CD4-positive, alpha-beta T cell treated with Interferon gamma for 1 hour (primary cell): ENCODE measurements around the gene OSTF1.
A peak's percentile ranks its signal among the peaks of the same experiment; 100 is the strongest.

ENCODE experiments used
- DNase-seq: peaks from one replicate; pipeline ENCODE4 v3.0.0-alpha.2; 2020

OSTF1 gene

GRCh38 chr9:75085640-75086039 lies 2.7 kb upstream of the OSTF1 start:
- DNase-seq = no peak

- DNase-seq = no peak
These were observed 1.6 kb upstream of the OSTF1 start for GRCh38 chr9:75086541-75087288.

- DNase-seq = peak; percentile 31
These were observed 958 bp upstream of the OSTF1 start for GRCh38 chr9:75087289-75087823.

- peak; percentile 58 for DNase-seq
These were observed 495 bp downstream of the OSTF1 start for GRCh38 chr9:75088646-75089372.

DNA sequence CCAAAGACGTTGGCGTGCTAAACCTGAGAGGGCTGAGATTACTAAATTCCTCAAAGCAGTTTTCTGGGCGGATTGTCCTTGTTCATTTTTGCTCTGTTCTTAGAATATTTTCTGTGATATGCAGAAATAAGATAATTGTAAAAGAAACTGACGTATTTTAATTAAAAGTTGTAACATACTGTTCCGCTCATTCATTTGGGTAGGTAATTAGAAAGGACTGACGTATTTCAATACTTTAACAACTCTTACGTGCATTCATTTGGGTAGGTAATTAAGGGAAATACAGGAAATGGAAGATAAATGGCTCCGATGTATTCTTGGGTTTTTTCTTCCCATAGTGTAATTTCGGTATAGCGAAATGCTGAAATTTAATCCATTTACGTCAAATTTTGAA lies 1.1 kb downstream of the OSTF1 start:
- DNase-seq = no peak

DNA sequence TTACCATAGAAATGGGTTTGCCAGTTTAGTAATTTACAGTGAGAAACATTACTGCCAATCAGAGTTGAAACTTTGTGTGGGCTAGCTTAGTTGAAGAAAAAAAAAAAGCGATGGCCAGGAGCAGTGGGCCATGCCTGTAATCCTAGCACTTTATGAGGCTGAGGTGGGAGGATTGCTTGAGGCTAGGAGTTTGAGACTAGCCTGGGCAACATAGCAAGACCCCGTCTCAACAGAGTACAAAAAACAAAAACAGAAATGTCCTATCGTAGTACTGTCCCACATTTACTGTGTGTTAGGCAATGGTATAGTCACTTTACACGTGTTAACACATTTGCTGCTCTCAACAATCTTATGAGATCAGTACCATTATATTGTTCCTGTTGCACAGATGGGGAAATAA lies 2.3 kb downstream of the OSTF1 start:
- DNase-seq = no peak

DNA sequence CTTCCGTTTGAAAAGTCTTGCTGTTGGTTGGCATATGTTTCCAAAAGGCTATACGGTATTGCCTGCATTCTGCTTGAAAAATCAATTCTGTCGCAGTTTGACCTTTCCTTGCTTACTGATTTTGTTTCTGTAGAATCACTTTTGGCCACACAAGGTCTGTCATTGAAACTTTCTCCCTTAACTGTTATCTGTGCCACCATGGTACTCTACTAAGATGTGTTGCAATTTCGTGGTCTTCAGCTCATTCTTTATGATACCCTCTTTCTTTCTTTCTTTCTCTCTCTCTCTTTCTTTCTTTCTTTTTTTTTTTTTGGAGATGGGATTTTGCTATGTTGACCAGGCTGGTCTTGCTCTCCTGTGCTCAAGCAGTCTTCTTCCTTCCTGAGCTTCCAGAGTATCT lies 4.5 kb downstream of the OSTF1 start:
- DNase-seq = no peak

DNA sequence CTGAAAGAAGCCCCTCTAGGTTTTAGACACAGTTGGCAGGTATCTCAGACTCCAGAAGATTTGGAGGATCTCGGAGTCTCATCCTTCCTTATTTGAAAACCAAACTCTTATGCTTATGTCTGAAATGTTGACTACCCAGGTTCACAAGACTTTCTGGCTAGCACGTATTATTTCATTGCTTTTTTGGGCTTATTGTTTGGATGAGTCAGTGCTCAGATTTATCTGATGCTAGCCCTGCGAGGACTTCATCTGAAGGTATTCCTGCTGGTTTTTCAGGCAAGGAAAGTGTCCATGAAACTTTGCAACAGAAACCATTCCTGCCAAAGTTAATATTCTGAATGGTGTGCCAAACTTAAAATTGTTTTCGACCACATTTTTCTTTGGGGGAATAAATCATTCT lies 8.5 kb downstream of the OSTF1 start:
- no peak for DNase-seq

DNA sequence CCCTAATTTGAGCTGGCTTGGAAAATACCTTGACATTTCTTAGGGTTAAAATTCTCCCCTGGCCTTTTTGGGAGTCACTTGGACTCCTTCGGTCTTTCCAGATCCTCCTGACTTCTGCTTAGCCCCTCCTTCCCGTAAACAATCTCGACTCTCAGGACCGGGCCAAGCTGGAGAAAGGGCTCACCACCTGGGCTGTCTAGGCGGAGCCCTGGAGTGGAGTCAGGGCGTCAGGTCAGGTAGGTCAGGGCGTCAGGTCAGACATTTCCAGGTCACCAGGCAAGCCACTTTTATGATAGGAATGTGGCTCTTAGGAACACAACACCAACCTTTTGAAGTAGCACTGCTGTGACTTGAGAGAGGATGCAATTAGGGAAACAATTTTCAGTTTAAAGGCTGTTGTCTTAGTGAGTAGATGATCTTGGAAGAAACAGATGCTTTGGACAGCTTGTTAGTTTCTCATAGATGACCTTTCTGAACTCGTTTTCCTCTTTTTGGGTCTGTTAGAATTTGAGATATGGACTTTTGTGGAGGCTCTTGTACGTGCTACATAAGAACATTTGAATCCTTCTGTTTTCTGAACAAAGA lies 12.8 kb downstream of the OSTF1 start:
- DNase-seq = no peak

- DNase-seq = no peak
These were observed 14.0 kb downstream of the OSTF1 start for GRCh38 chr9:75102177-75102790.

DNA sequence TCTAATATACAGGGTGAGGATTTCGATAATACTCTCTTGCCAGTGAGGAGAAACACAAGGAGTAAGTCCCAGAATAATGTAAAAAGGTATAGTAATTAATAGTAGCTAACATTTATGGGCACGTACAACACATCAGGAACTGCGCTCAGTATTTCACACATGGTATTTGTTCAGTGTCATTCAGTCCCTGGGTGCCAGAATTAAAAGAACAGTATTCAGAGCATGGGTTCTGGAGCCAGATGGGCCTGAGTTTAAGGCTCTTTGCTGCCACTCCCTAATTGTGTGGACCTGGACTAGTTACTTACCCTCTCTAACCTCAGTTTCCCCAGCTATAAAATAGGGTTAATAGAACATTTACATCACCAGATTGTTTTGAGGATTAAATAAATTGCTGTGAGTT lies 16.3 kb downstream of the OSTF1 start:
- DNase-seq = no peak

DNA sequence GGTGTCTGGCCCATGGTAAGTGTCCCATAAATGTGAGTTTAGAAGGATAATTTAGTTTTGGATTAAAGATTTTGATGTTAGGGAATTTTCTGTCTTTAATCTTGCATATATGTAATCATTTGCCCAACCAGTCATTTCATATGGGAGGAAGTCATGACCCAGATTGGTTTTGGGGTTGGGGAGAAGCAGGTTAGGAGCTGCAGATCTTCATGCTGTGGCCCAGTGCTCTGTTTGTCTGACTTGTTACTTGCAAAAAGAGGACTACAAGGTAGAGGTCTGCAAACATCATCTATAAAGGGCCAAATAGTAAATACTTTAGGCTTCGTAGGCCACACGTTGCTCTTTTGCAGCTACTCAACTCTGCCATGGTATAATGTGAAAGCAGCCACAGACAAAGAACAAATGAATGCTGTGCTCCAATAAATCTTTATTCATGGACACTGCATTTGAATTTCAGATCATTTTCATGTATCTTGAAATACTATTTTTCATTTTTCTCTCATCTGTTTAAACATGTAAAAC lies 16.8 kb downstream of the OSTF1 start:
- DNase-seq = no peak

- no peak for DNase-seq
These were observed 17.5 kb downstream of the OSTF1 start for GRCh38 chr9:75105841-75106240.

DNA sequence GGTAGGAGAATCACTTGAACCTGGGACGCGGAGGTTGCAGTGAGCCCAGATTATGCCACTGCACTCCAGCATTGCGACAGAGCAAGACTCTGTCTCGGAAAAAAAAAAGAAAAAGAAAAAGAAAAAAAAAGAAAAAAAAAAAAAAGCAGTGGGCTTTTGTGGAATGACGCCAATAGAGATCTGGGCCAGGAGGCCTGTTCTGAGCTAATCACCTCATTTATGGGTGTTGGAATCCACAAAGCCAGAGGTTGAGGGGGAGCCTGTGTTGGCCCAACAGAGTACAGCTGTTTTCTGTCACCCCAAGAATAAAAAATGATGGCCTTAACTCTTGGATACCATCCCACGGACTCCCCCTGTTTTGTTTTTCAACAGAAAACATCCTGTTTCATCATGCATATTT lies 18.5 kb downstream of the OSTF1 start:
- no peak for DNase-seq

DNA sequence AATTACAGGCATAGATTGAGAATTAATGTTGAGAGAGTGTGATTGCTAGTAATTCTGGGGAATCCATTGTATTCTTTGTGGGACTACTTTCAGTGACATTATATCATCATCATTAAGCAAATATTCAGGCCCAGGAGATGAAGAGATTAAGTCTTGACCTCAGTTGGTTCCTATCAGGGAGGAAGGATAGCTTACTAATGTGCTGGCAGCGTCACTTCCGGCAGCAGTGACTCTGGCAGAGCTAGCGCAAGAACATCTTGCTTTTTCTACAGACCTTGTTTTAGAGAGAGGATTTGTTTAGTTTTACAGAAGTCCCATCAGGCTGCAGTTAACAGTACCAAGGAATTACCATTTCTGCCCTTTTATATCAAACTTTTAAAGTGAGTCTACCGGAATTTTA lies 20.3 kb downstream of the OSTF1 start:
- peak; percentile 28 for DNase-seq

- no peak for DNase-seq
These were observed 21.0 kb downstream of the OSTF1 start for GRCh38 chr9:75109210-75109839.

DNA sequence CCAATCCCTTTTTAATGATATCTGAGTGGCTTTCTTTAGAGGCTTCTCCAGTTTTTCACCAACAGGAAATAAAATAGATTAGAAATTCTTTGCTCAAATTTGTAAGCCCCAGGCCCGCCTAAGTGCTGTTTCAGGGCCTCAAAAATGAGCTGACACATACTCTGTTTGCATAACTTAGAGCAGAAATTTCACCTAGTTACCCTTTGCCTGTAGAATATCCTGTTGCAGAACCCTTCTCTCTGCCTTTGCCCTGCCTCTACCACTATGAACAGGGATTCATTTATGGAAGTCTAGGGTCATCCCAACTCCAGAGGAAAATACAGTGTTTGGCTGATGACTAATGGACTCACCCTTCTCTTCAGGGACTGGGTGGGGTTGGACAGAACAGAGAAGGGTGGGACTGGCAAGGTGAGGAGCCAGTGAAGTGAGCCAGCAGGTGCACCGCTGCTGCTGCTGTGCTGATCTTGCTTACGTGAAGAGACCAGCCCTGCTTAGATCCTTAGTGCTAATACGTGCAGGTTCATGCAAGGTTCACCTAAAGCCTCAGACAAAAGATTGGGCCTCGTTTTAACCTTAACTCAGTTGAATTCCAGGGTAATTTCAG lies 22.8 kb downstream of the OSTF1 start:
- DNase-seq = no peak

DNA sequence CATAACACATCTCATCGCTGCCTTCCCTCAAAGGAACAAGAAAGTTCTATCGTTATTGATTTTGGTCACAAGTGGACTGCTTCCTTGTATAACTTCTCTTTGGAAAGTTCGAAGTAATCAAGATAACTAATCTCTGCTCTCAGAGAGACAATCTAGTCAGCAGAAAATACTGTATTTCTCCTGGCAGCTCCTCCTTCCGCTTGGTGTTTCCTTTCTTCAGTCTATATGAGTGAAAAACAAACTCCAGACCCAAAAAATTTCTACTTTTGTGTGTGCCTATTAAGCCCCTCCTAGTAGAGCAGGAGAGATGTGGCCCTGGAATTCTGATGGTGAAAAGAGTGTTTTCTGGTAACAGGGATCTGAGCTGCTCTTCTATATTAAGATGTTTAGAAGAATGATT lies 24.5 kb downstream of the OSTF1 start:
- DNase-seq = no peak

GRCh38 chr9:75116306-75116705 lies 28.0 kb downstream of the OSTF1 start:
- DNase-seq = no peak

GRCh38 chr9:75117564-75117963 lies 29.2 kb downstream of the OSTF1 start:
- DNase-seq = no peak

GRCh38 chr9:75120686-75121085 lies 32.4 kb downstream of the OSTF1 start:
- DNase-seq = no peak

DNA sequence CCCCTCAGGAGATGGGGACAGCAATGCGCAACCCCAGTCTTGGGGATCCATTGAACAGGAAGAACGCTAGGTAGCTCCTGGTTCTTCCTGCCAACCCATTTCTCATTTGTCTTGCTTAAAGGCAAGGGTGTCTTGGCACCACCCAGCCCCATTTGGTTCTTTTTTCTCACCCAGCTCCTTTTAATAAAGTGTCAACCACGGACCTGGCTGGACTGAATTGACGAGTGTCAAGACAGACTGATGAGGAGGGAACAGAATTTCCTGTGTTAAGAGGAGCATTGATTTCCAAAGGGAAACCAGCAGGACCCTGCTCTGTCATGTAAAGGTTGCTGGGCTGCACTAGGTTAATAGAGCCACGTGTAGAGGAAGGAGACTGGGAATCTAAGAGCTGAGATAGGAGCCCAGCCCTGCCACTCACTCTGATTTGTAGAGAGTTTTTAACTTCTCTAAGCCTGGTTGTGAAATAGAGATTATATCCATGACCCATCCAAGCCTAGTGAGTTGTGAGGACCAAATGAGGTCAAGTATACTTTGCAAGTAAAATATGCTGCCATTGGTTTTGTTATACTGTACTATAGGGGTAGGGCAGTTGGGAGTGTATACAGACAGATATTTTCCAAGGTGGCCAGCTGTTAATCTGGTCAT lies 33.7 kb downstream of the OSTF1 start:
- DNase-seq = no peak
